ENCODE data around the gene SYK.

SYK gene

DNA sequence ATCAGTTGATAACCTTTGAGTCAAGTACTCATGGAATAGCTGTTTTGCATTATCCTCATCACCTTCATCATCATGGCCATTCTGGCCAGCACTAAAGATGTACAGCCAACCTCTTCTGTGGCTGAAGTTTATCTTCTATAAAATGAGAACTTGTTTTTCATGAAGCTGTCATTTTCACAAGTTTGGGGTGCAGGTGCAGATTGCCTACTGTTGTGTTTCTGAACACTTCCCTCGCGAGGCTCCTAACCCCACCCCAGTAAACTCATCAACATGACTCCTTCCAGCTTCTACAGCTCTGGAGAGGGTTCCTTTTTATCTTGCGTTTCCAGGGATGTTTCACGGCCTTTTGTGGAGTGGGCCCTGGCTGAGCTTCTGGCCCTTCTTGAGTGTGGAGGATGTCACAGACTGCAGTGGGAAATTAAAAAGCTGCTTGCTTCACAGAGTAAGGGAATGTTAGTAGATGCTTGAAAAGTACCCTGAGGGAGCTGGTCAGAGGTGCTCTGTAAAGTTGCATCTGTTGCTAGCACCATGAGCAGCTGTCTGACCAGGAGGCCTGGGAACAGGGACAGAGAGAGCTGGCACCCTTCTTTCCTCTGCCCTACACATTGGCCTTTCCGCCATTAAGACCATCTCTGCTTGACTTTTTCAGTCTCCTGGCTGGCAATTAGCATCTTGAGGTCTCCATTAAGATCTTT lies 24.9 kb downstream of the SYK start:
- no peak for DNase-seq

DNA sequence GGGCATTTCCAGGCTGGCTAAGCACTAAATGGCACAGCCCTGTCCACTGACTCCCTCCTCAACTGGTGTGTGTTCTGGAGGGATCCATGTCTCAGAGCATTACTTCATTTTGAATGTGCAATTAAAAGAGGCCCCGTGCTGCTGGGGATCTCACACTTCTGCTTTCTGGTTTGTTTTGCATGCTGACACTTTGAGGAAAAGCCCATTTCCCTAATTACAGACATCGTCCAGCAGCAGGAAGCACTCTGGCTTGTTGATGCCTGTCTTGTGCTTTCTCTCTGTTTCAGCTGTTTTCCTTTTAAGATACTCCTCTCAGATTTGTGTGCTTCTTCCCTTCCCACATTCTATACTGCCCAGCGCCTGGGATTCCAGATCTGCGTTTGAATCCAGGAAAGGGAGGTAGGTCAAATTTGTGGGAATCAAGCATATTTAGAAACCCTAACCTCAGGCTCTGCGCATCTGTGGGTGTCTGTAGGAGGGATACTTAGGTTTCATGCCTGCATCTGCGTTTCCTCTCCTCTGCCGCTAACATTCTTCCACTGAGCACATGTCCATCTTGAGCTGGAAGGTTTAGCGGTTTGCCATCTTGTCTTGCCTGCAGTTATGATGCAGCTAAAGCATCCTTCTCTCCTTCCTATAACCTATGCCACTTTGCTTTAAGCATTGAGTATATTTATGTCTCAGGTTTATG lies 25.7 kb downstream of the SYK start:
- no peak for DNase-seq

DNA sequence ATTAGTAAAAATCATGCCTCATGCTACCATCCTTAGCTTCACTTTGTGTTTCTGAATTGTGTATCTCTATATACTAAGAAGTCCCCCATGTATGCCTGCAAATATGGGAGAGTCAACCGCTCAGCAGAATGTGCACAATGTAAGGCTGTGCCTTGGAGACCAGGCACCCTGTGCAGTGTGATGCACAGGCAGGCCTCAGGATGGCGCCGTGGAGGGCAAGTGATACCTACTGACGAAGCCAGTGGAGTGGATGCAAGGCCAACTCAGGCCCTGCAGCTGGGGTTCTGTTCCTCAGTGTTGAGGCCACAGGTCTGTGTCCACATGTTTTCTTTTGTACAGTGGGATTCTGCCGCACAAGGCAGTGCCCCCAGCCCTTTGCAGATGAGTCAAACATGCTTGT lies 28.4 kb downstream of the SYK start:
- DNase-seq, result no peak

DNA sequence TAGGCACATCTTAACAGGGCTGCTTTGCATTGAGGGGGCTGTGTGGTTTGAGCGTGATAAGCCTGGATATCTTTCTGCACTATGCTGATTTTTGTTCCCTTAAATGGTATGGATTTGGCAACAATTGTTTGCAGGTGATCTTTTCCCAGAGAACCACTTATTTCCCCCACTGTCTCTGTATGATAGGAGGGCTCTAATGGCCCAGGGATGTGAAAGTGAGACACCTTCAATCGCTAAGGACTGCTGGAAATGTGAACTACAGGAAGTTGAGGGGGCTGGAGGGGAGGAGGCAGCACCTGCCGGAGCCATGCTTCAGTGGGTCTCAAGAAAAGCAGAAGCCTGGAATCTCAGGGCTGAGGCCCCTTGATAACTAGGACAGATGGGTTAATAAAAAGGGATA lies 29.4 kb downstream of the SYK start:
- DNase-seq, result no peak

DNA sequence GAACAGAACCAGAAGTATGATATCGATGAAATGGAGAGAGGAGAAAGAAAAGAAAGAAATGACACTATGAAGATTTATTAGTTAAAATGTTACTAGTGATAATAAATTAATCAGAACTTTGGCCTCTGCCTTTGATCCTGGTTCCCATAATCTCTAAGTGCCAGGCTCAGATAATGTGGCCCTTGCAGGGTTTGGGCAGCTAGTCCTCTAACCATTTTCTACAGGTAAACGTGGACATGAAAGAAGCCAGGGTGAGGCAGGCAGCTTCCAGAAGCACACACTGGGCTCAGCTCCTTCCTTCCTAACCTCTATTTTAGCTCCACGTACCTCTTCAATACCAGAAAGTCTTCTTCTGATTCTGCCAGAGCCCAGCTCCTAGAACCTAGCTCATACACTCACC lies 30.6 kb downstream of the SYK start:
- no peak for DNase-seq

DNA sequence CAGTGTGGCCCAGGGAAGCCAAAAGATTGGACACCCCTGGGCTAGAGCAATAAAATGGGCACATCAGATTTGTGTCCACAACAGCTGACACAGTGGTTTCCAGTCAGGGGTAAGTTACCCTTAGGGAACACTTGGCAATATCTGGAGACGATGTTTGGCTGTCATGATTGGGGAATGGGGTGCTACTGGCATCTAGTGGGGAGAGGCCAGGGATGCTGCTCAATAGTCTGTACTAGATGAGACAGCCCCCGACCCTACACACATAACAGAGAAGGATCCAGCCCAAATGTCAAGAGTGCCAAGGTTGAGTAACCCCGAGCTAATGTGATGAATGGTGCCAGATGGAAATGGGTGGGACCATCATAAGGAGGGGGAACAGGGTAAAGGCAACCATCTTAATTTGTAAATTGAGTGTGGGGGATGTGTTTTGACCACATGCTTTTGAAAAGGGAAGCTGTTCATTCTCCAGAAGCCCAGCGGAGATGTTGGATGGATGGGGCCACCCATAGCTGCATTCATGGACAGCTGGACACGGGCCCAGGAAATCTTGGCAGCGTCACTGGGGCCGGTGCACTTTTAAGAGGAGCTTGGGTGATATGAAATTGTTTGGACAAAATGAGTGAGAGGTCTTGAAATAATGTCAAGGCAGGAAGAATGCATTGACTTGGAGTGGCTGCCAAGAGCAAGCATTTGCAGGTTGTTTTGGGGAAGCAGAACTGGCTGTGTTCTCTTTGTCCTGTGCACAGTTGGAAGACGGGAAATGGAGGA lies 33.4 kb downstream of the SYK start:
- DNase-seq, result no peak

DNA sequence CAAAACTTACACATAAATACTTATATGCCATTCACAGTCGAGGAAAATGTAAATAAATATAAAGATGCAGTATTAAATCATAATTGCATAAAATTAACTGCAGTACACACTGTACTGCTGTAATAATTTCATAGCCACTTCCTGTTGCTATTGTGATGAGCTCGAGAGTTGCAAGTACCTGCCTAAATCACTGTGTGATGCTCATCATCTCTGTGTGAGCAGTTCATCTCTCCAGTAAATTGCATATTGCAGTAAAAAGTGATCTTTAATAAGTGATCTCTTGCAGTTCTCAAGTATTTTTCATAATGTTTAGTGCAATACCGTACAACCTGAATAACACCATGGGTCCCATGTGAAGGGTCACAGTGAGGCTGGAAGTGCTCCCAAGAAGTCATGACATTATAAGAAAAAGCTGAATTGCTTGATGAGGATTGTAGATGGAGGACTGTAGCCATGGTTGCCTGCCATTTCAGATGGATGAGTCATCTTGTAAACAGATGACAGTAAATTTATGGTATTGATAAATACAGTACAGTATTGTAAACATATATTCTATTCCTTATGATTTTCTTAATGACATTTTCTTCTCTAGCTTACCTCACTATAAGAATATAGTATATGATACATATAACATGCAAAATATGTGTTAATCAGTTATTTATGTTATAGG lies 34.9 kb downstream of the SYK start:
- no peak for DNase-seq

DNA sequence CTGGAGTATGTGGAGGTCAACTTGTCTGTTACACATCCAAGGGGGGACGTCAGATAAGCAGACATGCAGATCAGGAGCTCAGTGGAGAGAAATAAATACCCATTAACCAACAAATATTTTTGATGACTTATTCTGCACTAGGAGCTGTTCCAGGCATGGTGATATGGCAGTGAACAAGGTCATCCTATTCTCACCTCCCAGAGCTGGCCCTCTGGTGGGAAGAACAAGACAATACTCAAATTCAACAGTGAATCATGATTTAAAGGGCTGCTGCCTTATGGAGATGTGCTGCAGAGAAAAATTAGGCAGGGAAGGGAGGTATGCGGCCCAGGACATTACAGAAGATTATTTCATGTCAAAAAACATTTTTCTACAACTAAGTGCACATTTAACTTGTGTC lies 36.5 kb downstream of the SYK start:
- no peak for DNase-seq

DNA sequence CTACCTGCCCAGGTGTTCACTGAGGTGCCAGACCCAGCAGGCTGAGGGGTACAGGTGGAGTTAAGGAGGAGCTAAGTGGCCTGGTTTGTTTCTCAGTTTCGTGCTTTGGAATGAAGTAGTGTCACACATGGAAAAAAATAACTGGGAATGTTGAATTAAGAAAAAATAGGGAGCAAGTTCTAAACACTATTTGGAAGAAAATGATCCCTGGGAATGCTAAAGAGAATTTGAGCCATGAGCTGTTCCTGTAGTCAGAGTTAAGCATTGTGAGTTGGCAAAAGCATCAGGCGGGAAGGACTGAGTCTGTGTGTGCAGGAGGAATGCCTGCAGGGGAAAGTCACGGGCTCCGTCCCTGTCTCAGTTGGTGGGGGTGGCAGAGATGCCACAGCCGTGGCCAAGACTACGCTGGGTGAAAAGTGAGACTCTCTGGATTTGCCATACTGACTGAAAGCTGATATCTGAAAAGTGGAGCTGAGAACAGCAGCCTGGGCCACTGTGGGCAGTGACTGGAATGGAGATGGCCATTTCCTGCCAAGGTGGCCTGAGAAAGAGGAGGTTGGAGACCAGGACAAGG lies 37.0 kb downstream of the SYK start:
- no peak for DNase-seq

DNA sequence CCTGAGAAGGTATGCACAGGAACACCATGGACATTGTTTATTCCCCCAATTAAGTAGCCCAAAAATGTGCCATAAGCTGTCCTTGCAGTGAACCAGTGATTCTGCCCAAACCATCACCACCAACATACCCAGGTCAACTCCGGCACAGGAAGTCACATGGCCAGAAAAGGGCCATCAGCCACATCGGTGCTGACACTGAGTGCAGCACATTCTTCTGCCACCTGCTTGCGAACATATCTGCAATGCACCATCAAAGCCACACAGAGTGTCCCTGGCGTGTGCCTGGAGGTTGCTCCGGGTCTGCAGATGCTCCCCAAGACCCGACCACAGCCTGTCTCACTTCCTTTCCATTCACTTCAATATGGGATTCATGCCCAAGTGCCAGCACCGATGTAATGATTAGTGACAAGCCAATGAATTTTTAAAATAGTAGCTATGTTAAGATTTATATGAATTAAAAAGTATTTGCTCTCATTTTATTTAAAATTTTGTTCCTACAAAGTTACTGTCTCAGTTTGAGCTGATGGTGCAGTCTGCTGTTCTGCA lies 37.6 kb downstream of the SYK start:
- DNase-seq, result no peak

DNA sequence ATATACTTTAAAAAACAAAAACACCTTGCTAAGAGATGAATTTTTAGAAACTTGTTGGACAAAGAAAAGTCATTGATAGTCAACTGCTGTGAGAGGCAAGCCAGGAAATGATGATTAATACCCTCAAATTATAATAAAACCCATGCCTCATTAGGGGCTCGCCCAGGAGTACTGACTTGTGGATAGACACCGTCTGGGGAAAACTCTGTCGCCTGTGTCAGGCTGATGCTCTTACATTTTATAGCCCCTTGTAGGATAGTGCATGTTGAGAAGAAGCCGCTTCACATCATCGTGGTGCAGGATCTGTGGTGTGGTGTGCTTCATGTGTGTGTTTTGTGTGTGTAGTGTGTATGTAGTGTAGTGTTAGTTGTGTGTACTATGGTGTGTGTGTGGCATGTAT lies 39.1 kb downstream of the SYK start:
- DNase-seq, result no peak

DNA sequence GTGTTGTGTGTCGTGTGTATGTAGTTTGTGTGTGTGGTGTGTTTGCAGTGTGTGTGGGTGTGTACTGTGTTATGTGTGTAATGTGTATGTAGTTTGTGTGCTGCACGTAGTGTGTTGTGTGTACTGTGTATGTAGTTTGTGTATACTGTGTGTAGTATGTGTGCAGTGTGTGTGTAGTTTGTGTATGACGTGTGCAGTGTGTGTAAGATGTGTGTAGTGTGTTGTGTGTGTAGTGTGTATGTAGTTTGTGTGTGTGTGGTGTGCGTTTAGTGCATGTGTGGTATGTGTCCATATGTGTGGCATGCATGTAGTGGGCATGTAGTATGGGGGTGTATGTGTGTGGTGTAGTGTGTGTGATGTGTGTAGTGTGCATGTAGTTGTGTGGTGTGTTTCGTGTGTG lies 39.6 kb downstream of the SYK start:
- no peak for DNase-seq

DNA sequence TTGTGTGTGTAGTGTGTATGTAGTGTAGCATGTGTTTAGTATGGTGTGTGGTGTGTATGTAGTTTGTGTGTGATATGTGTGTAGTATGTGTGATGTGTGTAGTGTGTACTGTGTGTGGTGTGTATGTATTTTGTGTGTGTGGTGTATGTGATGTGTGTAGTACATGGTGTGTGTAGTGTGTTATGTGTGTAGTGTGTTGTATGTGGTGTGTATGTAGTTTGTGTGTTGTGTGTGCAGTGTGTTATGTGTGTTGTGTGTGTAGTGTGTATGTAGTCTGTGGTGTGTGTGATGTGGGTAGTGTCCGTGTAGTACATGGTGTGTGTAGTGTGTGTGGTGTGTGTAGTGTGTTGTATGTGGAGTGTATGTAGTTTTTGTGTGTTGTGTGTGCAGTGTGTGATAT lies 40.0 kb downstream of the SYK start:
- no peak for DNase-seq

DNA sequence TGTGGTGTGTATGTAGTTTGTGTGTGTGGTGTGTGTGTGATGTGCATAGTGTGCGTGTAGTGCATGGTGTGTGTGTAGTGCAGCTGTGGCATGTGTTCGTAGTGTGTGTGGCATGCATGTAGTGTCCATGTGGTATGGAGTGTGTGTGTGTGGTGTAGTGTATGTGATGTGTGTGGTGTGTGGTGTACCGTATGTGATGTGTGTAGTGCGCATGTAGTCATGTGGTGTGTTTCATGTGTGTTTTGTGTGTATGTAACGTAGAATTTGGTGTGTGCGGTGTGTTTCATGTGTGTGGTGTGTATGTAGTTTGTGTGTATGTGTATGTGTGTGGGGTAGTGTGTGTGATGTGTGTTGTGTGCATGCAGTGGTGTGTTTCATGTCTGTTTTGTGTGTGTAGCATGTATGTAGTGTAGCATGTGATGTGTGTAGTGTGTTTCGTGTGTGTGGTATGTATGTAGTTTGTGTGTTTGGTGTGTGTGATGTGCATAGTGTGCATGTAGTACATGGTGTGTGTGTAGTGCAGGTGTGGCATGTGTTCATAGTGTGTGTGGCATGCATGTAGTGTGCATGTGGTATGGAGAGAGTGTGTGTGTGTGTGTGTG lies 40.7 kb downstream of the SYK start:
- no peak for DNase-seq

DNA sequence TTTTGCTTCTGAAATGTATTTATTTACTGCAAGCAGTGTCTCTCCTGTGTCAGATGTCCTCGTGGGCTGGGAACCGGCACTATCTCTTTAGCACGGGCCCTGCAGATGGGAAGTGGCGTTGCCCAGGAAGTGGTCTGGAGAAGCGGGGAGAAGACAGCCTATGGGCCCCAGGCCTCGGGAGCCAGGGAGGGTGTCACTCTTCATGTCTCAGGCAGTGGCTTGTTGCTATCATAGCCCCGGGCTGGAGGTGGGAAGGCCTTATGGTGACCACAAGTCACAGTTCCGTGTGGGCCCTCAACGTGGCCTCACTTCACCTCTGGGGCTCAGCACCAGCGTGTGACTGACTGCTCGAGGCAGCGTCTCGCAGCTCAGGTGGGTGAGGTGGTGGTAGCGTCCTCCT lies 41.4 kb downstream of the SYK start:
- DNase-seq, result no peak

DNA sequence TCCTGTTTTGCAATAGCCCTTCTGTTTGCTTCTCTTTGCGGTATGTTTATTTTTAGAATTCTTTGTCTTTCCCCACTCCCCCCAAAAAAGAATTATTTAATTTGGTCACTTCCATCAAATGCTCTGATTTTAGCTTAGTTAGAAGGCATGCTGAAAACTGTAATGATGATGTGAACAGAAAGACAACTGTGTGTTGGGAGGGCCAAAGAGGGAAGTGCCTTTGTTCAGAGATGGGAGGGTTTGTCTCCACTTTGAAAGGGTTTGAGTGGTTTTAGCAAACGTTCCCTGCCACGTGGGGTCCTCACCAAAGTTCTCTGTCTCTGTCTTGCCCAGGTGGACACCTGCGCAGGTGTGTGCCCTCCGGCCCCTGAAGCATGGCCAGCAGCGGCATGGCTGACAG lies 41.9 kb downstream of the SYK start:
- DNase-seq, result no peak

DNA sequence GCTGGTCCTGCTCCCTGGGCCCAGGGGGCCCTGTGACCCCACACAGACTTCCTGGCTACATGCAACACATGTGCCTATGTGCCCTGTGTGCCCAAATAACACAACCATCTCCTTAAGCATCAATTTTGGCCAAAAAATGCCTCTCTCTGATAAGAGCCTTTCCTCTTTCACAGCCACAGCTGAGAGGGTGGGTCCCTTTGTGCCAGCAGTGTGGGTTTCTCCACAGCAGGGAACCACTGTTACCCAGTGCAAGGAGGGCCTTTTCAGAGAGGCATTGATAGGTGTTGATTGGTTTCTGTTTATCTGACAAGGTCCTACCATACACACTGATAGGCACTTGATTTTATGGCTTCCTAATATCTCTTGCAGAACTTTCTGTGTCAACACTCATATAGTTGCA lies 42.7 kb downstream of the SYK start:
- no peak for DNase-seq

DNA sequence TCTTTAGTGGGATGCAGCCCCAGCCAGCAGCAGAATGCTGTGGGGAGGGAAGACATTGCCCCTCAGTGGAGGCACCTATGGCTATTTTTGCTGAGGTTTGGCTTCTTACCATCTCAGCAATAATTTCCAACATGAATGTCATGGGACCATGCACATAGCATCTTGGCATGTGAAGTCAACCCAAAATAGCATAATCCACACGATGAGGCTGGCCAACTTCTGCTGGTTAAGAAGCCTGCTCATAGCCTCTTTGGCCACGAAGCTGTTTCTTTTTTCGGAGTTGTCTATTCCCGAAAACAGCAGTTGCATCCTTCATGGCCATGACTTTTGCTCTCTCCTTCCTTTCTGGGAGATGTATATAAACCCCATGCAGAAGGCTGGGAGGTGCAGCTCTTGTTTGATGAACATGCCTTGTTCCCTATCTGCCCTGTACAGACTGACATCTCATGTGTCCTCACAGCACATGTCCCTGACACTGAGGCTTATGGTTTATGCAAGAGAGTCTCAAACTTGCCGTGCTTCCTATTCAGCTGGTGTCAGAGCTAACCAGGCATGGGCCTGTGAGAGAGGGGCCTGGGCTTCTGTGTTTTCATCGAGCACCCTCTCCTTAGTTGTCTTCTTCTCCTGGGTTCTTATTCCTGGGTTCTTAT lies 45.3 kb downstream of the SYK start:
- no peak for DNase-seq

DNA sequence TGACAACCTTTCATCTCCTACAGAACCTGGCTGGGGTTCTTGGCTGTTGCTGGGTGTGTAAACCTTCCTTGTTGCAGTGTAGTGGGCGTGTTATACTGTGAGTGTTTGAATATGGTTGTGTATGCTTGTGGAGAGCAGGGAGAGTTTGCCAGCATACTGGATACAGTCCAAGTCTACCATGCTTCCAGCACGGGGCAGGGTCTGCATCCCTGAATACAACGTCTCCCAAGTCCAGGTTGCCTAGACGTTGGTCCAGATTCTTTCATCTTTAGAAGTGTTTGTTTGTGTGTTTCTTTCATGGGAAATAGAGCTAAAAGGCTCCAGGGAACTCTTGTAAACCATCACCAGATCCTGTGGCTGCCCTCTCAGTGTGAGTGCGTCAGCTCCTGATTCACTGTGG lies 46.4 kb downstream of the SYK start:
- no peak for DNase-seq

DNA sequence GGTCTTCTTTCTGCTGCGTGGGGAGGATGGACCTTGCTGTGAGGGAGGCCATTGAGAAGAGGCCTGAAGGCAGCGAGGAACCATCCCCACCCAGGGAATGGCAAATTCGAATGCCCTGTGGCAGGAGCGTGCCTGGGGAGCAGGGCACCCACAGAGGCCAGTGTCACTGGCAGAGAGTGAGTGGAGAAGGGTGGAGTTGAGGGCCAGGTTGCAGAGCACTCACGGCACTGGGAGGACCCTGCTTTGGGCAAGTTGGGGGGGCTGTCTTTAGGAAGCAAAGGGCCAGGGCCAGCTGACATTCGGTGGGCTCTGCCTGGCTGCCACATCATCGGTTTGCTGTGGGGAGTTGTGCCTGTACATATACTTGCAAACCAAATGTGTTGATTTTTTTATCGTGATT lies 47.2 kb downstream of the SYK start:
- no peak for DNase-seq

DNA sequence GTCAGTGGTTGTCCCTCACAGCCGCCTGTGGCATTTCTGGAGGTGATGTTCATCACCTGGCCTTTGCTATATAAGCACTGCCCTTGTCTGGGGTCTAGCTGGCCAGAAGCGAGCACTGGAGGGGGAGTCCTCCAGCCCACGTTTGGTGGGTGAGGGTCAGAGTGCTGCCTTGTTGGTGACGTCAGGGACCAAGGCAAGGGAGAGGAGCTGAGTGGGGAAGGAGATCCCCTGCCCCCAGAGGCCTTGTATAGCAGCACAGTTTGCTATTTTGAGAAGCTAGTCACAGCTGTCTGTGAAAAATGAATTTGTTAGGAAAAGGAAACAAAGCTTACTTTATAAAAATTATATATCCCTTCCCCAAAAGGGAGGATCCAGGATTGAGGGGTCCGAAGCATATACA lies 49.8 kb downstream of the SYK start:
- DNase-seq, result no peak

DNA sequence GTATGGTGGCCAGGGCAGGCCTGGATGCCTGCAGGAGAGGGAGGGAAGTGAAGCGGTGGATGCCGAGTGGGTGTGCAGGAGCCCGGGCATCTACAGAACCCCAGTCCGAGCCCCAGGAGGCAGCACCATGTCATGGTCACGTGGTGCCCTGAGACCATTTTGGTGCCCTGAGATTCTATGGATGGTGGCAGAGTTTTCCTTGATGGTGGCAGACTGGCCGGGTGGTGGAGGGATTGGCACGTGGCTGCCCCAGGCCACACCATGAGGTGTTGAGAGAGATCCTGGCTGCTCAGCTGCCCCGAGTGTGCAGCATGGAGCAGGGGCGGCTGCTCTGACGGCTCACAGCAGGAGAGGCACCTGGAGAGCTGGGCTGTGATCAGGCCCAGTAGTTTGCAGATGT lies 52.3 kb downstream of the SYK start:
- DNase-seq, result no peak

Data from activated effector memory CD4-positive, alpha-beta T cell treated with Interleukin-2 at 50 U/mL for 16 hours (primary cell).